Stimulated activated CD4-positive, alpha-beta T cell treated with anti-CD3 and anti-CD28 coated beads, TNF-alpha, amount 100 ng/mL, for 48 hours (primary cell): ENCODE measurements around the gene SACM1L.
"Not testable (repeated sequence)": the region's sequence is repeated elsewhere in the genome, so short reads cannot be mapped to it uniquely, and the experiment has no call there.

Experiments
- DNase-seq, 3 donors: peaks; one replicate each; pipeline ENCODE4 v3.0.0-alpha.2; 2020; ENCODE audit warnings: low read depth in 3 of 3

Gene SACM1L

GRCh38 chr3:45741247-45741646, 52.1 kb downstream of the SACM1L start:
- DNase-seq: no peak

DNA sequence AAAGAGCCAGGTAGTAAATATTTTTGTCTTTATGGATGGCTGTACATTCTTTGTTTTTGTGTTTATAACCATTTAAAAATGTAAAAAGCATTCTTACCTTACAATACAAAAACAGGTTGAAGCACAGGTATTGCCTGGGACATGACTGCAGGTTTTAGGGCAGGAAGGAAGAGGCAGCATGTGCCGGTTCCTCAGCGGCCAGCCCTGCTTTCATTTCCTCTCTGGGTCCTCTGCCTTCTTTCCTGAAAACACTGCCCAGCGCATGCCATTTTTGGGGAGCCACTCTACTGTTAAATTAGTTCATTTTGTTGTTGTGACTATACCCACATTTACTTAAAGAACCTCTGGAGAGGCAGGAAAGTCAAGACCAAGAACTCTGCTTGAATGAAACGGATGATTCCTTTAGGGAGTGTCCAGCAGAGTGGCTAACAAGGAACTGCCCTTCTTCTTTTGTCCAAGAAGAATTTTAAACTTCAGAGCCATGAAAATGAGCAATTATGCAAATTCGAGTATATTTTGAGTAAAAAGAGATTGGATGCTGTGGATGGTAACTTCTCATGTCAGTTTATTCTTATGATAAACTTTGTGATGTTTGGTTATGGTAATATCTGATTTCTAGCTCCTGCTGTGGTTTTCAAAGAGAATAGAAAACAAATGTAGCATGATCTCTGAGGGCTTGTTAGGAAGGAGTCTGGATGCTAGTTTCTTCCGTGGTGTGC, 52.7 kb downstream of the SACM1L start:
- DNase-seq: no peak

- DNase-seq: no peak
These were observed 53.4 kb downstream of the SACM1L start for GRCh38 chr3:45742461-45743089.

DNA sequence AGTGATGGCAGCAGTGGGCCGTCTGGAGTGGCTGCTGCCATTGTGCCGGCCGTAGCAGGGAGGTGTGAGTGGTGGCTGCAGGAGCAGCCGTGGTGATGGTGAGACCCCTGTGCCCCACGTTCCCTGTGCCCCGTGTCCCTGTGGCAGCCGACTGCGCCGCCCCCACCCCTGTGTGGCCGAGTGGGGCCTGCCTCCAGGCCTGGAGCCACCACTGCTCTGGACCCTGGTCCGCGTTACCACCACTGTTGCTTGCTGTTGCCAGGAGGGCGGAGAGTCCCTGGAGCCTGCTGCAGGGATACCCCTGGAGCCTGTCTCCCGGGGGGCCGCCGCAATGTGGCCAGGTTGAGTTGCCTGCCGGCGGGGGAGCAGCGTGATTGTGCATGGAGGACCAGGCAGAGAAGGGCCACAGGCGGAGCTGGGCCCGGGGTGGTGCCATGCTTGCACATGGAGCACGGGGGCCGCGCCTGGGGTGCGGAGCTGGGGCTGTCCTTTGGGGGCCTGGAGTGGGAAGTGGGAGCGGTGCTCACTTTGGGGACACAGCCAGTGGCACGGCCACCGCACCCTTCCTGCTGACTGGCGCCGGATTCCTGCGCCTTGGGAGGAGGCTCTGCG, 57.1 kb downstream of the SACM1L start:
- DNase-seq: no peak

GRCh38 chr3:45746777-45747622, 57.8 kb downstream of the SACM1L start:
- DNase-seq: no peak

DNA sequence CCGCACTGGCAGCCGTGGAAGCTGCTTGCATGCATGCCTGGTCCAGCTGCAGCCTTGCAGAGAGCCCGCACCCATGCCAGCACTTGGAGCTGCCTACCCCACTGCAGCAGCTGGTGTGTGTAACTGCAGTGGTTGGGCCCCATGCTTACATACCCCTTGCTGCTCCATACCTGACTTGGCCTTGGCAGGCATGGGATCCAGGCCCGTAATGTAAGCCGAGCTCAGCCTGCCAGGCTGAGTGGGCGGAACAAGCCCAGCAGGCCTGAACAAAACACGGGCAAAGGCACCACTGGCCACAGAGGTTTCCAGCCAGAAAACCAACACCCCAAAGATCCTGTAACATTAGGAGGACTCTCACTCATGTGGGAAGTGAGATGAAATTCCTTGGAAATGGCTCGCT, 58.9 kb downstream of the SACM1L start:
- no peak for DNase-seq

- DNase-seq: not testable (repeated sequence)
These were observed 59.9 kb downstream of the SACM1L start for GRCh38 chr3:45749036-45749600.

DNA sequence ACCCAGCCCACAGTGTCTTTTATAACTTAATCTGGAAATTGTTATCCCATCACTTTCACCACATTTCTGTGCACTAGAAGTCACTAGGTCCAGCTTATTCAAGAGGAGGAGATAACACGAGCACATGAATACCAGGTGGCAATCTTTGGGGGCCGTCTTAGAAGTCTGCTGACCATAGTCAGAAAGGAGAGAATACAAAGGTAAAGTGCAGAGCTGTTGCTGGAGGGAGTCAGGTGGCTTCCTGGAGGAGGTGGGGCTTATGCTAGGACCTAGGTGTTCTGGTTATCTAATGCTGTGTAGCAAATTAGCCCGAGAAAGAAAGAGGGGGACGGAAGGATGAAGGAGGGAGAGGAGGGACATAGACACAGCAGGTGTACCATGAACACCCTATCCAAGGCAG, 60.7 kb downstream of the SACM1L start:
- DNase-seq: no peak

- DNase-seq: no peak
These were observed 62.5 kb downstream of the SACM1L start for GRCh38 chr3:45751537-45752242.

DNA sequence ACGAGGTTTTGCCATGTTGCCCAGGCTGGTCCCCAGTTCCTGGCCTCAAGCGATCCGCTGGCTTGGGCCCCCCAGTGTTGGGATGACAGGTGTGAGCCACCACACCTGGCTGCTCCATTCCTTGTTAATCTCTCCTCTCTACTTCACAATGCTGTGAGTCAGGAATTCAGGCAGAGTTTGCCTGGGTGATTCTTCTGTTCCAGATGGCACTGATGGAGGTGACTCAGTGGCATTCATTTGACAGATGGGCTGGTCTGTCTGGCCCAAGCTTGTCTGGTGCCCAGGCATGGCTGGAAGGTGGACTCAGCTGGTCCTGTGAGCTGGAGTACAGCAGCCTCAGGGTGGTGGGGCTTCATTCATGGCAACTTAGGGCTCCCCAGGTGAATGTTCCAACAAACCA, 63.9 kb downstream of the SACM1L start:
- DNase-seq: no peak

- no peak for DNase-seq
These were observed 65.3 kb downstream of the SACM1L start for GRCh38 chr3:45754461-45754860.

DNA sequence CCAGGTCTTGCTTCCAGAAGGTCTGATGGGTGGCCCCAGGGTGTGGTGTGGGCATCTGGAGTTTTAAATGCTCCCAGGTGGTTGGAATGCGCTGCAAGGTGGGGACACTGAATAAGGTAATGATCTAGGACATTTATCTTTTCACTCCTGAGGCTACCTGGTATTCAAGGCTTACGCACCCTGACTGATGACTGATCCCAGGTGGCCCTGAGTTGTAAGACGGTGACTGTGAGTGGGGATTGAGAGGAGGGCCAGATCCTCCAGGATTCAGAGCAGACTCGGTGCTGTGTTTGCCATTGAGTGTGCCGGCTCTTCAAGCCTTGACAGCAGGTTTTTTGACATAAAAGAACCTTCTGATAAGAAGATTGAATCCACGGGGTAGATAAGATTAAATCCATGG, 66.9 kb downstream of the SACM1L start:
- no peak for DNase-seq

DNA sequence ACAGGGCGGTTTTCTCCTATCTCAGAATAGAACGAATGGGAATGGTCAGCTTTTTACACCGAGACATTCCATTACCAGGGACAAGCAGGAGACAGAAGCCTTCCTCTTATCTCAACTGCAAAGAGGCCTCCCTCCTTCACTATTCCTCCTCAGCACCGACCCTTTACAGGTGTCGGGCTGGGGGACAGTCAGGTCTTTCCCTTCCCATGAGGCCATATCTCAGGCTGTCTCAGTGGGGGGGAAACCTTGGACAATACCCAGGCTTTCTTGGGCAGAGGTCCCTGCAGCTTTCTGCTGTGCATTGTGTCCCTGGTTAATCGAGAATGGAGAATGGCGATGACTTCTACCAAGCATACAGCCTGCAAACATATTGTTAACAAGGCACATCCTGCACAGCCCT, 67.9 kb downstream of the SACM1L start:
- not testable (repeated sequence) for DNase-seq

- no peak for DNase-seq
These were observed 69.7 kb downstream of the SACM1L start for GRCh38 chr3:45758871-45759270.

DNA sequence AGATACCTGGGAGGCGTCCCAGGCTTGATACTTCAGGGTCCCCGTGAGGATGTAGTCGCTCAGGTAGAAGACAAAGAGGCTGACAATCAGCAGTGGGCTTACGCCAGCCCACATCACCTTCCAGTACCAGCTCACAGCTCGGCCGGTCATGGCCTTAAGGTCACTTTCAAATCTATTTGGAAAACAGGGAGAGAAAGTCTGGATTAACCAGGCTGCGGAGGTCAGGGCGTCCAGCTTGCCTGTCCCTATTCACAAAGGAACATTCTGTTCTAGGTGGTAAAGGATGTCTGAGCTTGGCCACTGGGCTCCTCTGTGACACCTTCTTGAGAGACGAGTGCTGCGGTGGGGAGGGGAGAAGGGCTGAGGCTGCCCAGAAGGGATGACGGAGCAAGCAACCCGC, 70.7 kb downstream of the SACM1L start:
- DNase-seq: no peak

DNA sequence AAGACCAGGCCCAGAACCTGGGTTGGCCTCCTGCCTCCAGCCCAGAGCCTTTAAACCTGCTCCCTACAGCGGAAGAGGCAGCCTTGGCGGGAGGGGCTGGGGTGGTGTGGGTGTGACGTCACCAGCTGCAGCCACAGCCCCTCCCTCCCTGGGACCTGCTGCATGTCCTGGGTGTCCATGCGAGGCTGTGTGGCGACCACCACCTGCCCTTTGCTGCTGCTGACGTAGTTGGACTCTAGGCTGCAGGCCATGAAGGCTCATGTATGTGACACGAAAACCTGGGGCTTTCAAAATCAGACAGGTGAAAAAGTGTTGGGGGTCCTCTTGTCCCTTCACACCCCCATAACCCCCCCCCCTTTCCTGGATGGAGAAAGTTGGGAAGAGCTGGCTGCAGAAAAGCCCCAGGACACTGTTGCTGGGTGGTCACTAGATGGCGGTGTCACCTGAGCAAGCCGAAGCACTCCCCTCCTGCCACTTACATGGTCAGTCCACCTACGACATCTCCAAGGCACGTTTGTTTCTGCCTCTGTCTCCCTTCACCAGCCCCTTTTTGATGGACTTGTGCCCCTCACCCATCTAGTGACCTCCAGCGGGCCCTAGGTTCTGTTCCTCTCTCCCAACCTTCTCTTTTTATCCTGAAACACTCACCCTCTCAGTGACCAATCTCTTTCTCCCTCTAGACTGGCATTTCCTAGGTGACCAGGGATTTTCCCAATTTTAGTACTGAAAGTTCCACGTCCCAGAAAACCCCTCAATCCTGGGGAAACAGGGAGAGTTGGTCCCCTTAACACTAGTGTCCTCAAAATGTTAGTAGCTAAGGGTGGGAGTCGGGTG, 71.9 kb downstream of the SACM1L start:
- DNase-seq: peak in 1 of 3 donors; percentile 39

DNA sequence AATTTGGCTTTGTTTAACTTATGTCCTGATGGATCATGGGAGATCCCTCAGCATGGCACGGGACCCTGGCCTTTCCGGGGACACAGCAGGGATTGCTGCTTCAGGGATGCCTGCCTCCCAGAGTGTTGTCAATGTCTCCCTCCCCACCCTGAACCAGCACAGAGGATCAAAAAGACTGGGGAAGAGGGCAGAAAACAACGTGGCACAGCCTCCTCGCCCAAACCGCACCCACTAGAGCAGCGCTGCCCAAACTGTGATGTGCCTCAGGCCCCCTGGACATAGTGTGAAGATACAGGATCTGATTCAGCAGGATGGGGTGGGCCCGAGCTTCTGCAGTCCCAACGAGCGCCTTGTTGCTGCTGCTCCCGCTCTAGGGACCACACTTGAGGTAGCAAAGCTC, 72.6 kb downstream of the SACM1L start:
- DNase-seq: no peak

GRCh38 chr3:45762647-45763302, 73.6 kb downstream of the SACM1L start:
- no peak for DNase-seq

DNA sequence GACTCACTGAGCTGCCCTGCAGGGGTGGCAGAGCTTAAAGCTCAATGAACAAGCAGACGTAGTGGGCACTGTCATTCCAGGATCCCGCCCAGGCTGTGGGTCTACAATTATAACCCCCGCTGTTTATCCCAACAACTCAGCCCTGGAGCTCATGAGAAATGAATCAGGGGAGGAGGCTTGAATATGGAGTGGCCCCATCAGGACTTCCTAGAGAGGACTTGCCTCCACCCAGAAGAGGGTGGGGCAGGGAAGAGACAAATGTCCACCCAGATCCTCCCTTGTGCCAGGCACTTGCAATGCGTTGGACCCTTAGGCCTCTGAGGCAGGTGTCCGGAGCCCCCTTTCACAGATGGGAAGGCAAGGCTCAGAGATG, 74.1 kb downstream of the SACM1L start:
- no peak for DNase-seq

DNA sequence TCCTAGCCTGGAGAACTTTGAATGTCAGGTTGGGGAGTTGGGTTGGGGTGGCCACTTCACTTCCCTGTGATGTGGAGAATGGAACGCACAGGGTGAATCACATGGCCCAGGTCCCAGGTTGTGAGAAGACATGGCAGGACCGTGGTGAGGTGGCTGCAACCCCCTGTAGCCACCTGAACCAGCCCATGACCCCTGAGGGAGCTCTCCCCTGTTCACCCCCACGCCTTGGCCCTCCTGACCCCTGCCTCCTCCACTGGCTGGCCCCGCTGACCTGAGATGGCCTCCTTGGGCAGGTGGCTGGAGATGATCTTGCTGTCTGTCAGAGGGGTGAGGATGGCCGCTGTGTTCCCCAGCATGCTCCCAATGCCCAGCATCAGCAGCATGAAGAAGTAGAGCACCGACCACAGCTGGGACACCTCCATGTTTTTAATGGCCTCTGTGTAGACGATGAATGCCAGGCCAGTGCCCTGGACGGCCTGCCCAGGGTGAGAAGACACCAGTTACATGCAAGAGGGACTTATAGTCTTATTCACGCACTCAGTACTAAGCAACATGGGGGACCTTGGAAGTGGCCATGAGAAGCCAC, 76.2 kb downstream of the SACM1L start:
- no peak for DNase-seq
